ENCODE data around the gene HOXA2.

HOXA2 gene

GRCh38 chr7:27100694-27101170 lies 1.8 kb downstream of the HOXA2 start:
- DNase-seq (ENCODE audit: low read depth in 1 of 2, low spot score in 1 of 2) = no peak

GRCh38 chr7:27099453-27100370 lies 2.8 kb downstream of the HOXA2 start:
- no peak for DNase-seq (ENCODE audit: low read depth in 1 of 2, low spot score in 1 of 2)

- no peak for DNase-seq (ENCODE audit: low read depth in 1 of 2, low spot score in 1 of 2)
Observed at GRCh38 chr7:27098578-27099451, 3.7 kb downstream of the HOXA2 start.

GRCh38 chr7:27097686-27098577 lies 4.6 kb downstream of the HOXA2 start:
- DNase-seq (ENCODE audit: low read depth in 1 of 2, low spot score in 1 of 2) = no peak

GRCh38 chr7:27096768-27097514 lies 5.5 kb downstream of the HOXA2 start:
- DNase-seq (ENCODE audit: low read depth in 1 of 2, low spot score in 1 of 2) = no peak

GRCh38 chr7:27095897-27096767 lies 6.4 kb downstream of the HOXA2 start, which contains the start of gene HOXA1:
TSS of gene HOXA1 (minus strand) at chr7:27096000. CDS start at chr7:27095912, 88 bp downstream.
- DNase-seq (ENCODE audit: low read depth in 1 of 2, low spot score in 1 of 2) = peak; percentile 30 to 47

GRCh38 chr7:27095050-27095896 lies 7.2 kb downstream of the HOXA2 start:
- DNase-seq (ENCODE audit: low read depth in 1 of 2, low spot score in 1 of 2) = no peak

- no peak for DNase-seq (ENCODE audit: low read depth in 1 of 2, low spot score in 1 of 2)
Observed at GRCh38 chr7:27094304-27095049, 8.0 kb downstream of the HOXA2 start.

- DNase-seq (ENCODE audit: low read depth in 1 of 2, low spot score in 1 of 2) = no peak
Observed at GRCh38 chr7:27093184-27093895, 9.1 kb downstream of the HOXA2 start.

- no peak for DNase-seq (ENCODE audit: low read depth in 1 of 2, low spot score in 1 of 2)
Observed at GRCh38 chr7:27092819-27093110, 9.7 kb downstream of the HOXA2 start.

GRCh38 chr7:27091941-27092818 lies 10.3 kb downstream of the HOXA2 start:
- no peak for DNase-seq (ENCODE audit: low read depth in 1 of 2, low spot score in 1 of 2)

GRCh38 chr7:27091105-27091504 lies 11.4 kb downstream of the HOXA2 start:
- no peak for DNase-seq (ENCODE audit: low read depth in 1 of 2, low spot score in 1 of 2)

- no peak for DNase-seq (ENCODE audit: low read depth in 1 of 2, low spot score in 1 of 2)
Observed at GRCh38 chr7:27088002-27088922, 14.2 kb downstream of the HOXA2 start.

- DNase-seq (ENCODE audit: low read depth in 1 of 2, low spot score in 1 of 2) = no peak
Observed at GRCh38 chr7:27083646-27084045, 18.8 kb downstream of the HOXA2 start.

GRCh38 chr7:27082171-27082570 lies 20.3 kb downstream of the HOXA2 start:
- no peak for DNase-seq (ENCODE audit: low read depth in 1 of 2, low spot score in 1 of 2)

Data from stimulated activated CD4-positive, alpha-beta T cell treated with anti-CD3 and anti-CD28 coated beads, Interleukin-15, amount 100 ng/mL, for 1 hour (primary cell).